ENCODE data around the gene DNMT3L.

- TF ChIP-seq, protein P1, sequence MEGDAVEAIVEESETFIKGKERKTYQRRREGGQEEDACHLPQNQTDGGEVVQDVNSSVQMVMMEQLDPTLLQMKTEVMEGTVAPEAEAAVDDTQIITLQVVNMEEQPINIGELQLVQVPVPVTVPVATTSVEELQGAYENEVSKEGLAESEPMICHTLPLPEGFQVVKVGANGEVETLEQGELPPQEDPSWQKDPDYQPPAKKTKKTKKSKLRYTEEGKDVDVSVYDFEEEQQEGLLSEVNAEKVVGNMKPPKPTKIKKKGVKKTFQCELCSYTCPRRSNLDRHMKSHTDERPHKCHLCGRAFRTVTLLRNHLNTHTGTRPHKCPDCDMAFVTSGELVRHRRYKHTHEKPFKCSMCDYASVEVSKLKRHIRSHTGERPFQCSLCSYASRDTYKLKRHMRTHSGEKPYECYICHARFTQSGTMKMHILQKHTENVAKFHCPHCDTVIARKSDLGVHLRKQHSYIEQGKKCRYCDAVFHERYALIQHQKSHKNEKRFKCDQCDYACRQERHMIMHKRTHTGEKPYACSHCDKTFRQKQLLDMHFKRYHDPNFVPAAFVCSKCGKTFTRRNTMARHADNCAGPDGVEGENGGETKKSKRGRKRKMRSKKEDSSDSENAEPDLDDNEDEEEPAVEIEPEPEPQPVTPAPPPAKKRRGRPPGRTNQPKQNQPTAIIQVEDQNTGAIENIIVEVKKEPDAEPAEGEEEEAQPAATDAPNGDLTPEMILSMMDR (conservative IDR thresholded peaks at IDR 0.05; ENCODE audit: low read depth in 2 of 2) = no peak
- TF ChIP-seq POLR2AphosphoS5 (IDR thresholded peaks at IDR 0.05; ENCODE audit: low read depth) = no peak
- TF ChIP-seq EZH2 (IDR thresholded peaks at IDR 0.05; ENCODE audit: low read depth, unreplicated experiment) = no peak
- TF ChIP-seq, protein P2, sequence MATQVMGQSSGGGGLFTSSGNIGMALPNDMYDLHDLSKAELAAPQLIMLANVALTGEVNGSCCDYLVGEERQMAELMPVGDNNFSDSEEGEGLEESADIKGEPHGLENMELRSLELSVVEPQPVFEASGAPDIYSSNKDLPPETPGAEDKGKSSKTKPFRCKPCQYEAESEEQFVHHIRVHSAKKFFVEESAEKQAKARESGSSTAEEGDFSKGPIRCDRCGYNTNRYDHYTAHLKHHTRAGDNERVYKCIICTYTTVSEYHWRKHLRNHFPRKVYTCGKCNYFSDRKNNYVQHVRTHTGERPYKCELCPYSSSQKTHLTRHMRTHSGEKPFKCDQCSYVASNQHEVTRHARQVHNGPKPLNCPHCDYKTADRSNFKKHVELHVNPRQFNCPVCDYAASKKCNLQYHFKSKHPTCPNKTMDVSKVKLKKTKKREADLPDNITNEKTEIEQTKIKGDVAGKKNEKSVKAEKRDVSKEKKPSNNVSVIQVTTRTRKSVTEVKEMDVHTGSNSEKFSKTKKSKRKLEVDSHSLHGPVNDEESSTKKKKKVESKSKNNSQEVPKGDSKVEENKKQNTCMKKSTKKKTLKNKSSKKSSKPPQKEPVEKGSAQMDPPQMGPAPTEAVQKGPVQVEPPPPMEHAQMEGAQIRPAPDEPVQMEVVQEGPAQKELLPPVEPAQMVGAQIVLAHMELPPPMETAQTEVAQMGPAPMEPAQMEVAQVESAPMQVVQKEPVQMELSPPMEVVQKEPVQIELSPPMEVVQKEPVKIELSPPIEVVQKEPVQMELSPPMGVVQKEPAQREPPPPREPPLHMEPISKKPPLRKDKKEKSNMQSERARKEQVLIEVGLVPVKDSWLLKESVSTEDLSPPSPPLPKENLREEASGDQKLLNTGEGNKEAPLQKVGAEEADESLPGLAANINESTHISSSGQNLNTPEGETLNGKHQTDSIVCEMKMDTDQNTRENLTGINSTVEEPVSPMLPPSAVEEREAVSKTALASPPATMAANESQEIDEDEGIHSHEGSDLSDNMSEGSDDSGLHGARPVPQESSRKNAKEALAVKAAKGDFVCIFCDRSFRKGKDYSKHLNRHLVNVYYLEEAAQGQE (IDR thresholded peaks at IDR 0.05; ENCODE audit: unreplicated experiment) = no peak
- TF ChIP-seq JUNB (IDR thresholded peaks at IDR 0.05; ENCODE audit: unreplicated experiment) = no peak
- TF ChIP-seq CREB1 (CRISPR knock-in tag; IDR thresholded peaks at IDR 0.05; ENCODE audit: low read depth) = no peak
- no peak for TF ChIP-seq EZH2phosphoT487 (IDR thresholded peaks at IDR 0.05; ENCODE audit: unreplicated experiment)
- TF ChIP-seq ETS1 (IDR thresholded peaks at IDR 0.05) = no peak
- TF ChIP-seq ZNF331 (CRISPR knock-in tag; IDR thresholded peaks at IDR 0.05; ENCODE audit: low read depth) = no peak
- no peak for TF ChIP-seq ZNF114 (CRISPR knock-in tag; IDR thresholded peaks at IDR 0.05)
- TF ChIP-seq STAT1 (IDR thresholded peaks at IDR 0.05; ENCODE audit: unreplicated experiment) = no peak
- TF ChIP-seq, protein P3, sequence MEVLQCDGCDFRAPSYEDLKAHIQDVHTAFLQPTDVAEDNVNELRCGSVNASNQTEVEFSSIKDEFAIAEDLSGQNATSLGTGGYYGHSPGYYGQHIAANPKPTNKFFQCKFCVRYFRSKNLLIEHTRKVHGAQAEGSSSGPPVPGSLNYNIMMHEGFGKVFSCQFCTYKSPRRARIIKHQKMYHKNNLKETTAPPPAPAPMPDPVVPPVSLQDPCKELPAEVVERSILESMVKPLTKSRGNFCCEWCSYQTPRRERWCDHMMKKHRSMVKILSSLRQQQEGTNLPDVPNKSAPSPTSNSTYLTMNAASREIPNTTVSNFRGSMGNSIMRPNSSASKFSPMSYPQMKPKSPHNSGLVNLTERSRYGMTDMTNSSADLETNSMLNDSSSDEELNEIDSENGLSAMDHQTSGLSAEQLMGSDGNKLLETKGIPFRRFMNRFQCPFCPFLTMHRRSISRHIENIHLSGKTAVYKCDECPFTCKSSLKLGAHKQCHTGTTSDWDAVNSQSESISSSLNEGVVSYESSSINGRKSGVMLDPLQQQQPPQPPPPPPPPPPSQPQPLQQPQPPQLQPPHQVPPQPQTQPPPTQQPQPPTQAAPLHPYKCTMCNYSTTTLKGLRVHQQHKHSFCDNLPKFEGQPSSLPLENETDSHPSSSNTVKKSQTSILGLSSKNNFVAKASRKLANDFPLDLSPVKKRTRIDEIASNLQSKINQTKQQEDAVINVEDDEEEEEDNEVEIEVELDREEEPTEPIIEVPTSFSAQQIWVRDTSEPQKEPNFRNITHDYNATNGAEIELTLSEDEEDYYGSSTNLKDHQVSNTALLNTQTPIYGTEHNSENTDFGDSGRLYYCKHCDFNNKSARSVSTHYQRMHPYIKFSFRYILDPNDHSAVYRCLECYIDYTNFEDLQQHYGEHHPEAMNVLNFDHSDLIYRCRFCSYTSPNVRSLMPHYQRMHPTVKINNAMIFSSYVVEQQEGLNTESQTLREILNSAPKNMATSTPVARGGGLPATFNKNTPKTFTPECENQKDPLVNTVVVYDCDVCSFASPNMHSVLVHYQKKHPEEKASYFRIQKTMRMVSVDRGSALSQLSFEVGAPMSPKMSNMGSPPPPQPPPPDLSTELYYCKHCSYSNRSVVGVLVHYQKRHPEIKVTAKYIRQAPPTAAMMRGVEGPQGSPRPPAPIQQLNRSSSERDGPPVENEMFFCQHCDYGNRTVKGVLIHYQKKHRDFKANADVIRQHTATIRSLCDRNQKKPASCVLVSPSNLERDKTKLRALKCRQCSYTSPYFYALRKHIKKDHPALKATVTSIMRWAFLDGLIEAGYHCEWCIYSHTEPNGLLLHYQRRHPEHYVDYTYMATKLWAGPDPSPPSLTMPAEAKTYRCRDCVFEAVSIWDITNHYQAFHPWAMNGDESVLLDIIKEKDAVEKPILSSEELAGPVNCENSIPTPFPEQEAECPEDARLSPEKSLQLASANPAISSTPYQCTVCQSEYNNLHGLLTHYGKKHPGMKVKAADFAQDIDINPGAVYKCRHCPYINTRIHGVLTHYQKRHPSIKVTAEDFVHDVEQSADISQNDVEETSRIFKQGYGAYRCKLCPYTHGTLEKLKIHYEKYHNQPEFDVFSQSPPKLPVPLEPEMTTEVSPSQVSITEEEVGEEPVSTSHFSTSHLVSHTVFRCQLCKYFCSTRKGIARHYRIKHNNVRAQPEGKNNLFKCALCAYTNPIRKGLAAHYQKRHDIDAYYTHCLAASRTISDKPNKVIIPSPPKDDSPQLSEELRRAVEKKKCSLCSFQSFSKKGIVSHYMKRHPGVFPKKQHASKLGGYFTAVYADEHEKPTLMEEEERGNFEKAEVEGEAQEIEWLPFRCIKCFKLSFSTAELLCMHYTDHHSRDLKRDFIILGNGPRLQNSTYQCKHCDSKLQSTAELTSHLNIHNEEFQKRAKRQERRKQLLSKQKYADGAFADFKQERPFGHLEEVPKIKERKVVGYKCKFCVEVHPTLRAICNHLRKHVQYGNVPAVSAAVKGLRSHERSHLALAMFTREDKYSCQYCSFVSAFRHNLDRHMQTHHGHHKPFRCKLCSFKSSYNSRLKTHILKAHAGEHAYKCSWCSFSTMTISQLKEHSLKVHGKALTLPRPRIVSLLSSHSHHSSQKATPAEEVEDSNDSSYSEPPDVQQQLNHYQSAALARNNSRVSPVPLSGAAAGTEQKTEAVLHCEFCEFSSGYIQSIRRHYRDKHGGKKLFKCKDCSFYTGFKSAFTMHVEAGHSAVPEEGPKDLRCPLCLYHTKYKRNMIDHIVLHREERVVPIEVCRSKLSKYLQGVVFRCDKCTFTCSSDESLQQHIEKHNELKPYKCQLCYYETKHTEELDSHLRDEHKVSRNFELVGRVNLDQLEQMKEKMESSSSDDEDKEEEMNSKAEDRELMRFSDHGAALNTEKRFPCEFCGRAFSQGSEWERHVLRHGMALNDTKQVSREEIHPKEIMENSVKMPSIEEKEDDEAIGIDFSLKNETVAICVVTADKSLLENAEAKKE (CRISPR knock-in tag; IDR thresholded peaks at IDR 0.05) = no peak
- TF ChIP-seq NANOG (IDR thresholded peaks at IDR 0.05; ENCODE audit: borderline replicate concordance) = no peak
These were observed 33.9 kb upstream of the DNMT3L start for GRCh38 chr21:44295646-44296045.

Data from GM23338 (cell line).